Caki2 (cell line): Measurements from ENCODE around the gene KRTCAP2. TPM values are rescaled to one million over a fixed set of nuclear protein-coding genes. Genes with fewer than 3 reads are reported as not detected.
"Not testable (repeated sequence)": the region's sequence is repeated elsewhere in the genome, so short reads cannot be mapped to it uniquely, and the experiment has no call there.

Experiments used
- DNase-seq: peaks from one replicate; pipeline ENCODE4 v3.0.0-alpha.2; 2015; ENCODE audit warnings: low read depth
- in situ Hi-C: cut with HindIII; loops from 2 replicates; pipeline ENCODE4 v1.10.0; 2016; ENCODE audit warnings: low sequenced_read_pairs, low pct_unique_long_range_greater_than_20kb, mixed read lengths
- total RNA-seq: library from RNA; depleted of rRNA; stranded (reverse); fragments of >200 nt; shearing (Covaris generic); gene quantifications from 2 replicates; pipeline ENCODE4 v1.2.3, GENCODE V29; 2014; ENCODE audit warnings: low replicate concordance

KRTCAP2 gene
- total RNA-seq, 1 experiment from 2014 or later: 341 TPM

DNA sequence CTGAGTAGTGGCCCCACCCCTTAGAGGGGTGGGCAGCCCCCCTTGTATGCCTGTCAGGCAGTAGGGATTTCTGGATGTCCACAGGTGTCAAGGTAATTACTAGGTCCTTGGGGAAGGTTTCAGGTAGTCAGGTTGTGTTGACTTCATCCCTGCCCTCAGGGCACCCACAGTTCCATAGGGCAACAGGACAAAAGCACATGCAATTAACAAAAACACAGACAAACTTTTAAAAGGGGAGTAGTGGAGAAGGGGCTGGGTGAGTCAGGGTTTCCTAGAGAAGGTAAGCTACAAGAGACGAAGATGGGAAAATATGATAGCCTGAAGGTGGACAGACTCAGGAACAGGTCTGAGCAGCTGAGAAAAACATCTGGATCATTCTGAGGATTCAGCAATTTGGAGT is 14.1 kb downstream of the KRTCAP2 start:
- DNase-seq: no peak
- in situ Hi-C loops: no loop called here

DNA sequence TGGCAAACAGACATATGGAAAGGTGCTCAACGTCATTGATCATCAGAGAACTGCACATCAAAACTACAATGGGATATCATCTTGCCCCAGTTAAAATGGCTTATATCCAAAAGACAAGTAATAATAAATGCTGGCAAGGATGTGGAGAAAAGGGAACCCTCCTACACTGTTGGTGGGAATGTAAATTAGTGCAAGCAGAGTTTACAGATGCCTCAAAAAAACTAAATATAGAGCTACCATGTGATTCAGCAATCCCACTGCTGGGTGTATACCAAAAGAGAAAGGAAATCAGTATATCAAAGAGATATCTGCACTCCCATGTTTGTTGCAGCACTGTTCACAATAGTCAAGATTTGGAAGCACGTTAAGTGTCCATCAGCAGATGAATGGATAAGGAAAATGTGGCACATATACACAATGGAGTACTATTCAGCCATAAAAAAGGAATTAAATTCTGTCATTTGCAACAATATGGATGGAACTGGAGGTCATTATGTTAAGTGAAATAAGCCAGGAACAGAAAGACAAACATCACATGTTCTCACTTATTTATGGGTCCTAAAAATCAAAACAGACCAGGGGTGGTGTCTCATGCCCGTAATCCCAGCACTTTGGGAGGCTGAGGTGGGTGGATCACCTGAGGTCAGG is 17.0 kb downstream of the KRTCAP2 start:
- in situ Hi-C loops, DNase-seq: not testable (repeated sequence)

GRCh38 chr1:155145491-155145890 is 27.6 kb downstream of the KRTCAP2 start:
- in situ Hi-C loops: no loop called here
- no peak for DNase-seq

DNA sequence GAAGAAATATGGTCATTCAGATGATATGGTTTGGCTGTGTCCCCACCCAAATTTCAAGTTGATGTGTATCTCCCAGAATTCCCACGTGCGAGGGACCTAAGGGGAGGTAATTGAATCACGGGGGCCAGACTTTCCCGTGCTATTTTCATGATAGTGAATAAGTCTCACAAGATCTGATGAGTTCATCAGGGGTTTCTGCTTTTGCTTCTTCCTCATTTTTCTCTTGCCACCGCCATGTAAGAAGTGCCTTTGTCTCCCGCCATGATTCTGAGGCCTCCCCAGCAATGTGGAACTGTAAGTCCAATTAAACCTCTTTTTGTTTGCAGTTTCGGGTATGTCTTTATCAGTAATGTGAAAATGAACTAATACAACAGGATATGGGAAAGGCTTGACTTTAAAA is 31.4 kb downstream of the KRTCAP2 start:
- in situ Hi-C loops: no loop called here
- no peak for DNase-seq

DNA sequence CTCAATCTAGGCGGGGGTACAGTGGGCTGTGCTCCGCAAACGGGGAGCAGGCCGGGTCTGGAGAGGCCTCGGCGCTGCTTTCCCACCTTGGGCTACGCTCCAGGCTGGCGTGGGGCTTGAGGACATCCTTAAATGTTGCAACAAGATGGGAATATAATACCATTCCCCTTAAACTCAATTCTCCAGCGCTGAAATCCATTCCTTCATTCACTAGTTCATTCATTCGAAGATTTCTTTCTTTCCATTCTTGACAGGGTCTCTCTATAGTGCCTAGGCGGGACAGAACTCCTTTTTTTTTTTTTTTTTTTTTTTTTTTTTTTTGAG is 32.5 kb downstream of the KRTCAP2 start:
- in situ Hi-C loops: no loop called here
- DNase-seq: no peak

DNA sequence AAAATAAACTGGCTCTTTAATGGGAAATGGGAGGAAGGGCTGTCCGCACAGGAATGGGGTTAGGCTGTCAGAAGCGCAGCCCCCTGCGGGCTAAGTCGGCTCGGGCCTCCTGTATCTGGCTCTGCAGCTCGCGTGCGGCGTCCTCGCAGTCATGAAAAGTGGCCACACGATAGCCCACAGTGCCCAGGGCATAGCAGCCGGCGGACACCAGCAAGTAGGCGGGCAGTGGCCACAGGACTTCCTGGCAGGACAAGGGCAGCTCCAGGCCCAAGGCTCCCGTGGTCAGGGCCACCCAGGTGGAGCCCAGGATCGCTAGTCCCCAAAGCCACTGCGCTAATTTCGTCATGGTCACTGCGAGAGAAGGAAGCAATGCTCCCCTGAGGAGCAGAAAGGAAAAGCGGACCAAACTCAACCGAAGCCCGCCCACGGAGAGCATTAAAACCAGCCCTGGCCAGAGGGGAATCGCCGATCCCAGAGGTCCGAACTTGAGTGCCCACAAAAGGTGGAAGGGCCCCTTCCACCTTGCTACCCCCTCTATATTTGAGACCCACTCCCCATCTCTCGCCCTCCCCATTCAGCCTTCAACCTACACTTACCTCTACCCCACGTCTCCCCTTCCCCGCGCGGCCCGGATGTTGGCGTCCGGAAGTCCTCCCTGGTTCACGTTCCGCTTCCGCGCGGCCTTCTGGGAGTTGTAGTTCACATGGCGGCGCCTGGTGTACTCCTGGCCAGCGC is 33.0 kb downstream of the KRTCAP2 start, which contains the start of gene DPM3:
DPM3 (minus strand) TSS at position 637 of the 735 bp plus-strand sequence; CDS start at position 346, 291 bp downstream.
- in situ Hi-C loops: no loop called here
- peak; percentile 71 for DNase-seq

DNA sequence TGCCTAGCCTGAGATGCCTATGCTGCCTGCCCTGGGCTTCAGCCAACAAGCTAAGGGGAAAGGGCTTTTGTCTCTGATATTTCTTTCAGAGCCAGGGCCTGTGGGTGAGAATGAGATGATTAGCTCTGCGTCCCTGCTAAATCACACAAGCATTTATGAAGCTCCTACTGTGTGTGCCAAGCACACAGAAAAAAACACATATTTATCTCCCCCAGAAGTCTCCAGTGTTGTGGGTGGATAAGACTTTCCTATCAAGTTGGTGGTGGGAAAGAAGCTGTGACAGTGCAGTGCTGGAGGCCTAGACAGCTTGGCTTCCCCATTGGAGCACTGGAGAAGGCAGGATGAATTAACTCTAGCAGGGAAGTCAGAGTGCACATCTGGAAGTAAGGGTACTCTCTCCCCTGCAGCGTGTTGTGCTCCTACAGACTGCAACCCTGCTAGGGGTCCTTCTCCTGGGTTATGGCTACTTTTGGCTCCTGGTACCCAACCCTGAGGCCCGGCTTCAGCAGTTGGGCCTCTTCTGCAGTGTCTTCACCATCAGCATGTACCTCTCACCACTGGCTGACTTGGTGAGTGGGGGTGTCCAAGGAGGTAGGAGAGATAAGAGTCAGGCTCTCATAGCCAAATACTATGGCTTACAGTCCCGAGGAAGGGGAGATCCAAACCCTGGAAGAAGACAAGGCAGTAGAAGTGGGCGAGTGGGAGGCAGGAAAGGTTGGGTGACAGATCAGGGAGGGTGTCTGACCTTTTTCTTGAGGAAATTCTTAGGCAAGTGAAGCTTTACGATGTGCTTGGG is 35.8 kb downstream of the KRTCAP2 start:
- DNase-seq: no peak
- in situ Hi-C loops: no loop called here

- in situ Hi-C loops: no loop called here
These were observed 36.4 kb downstream of the KRTCAP2 start for GRCh38 chr1:155136748-155137147.

DNA sequence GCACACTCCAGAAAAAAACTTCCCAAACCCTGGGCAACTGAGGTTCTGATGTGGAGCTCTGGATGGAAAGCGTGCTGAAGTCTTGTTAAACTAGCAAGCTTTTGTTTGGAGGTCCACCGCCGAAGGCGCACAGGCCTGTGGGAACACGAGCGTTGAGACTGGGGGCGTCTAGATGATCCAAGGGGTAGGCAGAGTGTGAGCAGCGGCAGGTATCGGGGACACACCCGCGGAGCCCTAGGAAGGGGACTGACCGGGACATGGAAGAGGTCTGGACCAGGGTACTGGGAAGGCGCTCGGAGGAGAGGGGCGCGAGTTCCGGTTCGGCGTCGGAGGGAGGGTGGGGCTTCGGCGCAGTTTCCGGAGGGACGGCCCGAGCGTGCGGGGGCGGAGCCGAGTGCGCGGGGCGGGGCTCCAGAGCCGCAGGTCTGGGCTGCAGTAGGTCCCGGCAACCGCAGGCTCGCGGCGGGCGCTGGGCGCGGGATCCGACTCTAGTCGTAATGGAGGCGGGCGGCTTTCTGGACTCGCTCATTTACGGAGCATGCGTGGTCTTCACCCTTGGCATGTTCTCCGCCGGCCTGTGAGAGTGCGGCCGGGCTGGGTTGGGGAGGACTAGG is 37.6 kb downstream of the KRTCAP2 start, which contains the start of gene SLC50A1:
SLC50A1 (plus strand) TSS at position 438 of the 614 bp plus-strand sequence; CDS start at position 498, 60 bp downstream.
- in situ Hi-C loops: no loop called here
- peak; percentile 92 for DNase-seq

More at GRCh38 chr1:155136748-155137147, 36.4 kb downstream of the KRTCAP2 start:
- DNase-seq: no peak

GRCh38 chr1:155134880-155135414 is 38.2 kb downstream of the KRTCAP2 start:
- in situ Hi-C loops: no loop called here
- DNase-seq: peak; percentile 95

GRCh38 chr1:155134322-155134721 is 38.8 kb downstream of the KRTCAP2 start:
- in situ Hi-C loops: no loop called here
- DNase-seq: no peak

DNA sequence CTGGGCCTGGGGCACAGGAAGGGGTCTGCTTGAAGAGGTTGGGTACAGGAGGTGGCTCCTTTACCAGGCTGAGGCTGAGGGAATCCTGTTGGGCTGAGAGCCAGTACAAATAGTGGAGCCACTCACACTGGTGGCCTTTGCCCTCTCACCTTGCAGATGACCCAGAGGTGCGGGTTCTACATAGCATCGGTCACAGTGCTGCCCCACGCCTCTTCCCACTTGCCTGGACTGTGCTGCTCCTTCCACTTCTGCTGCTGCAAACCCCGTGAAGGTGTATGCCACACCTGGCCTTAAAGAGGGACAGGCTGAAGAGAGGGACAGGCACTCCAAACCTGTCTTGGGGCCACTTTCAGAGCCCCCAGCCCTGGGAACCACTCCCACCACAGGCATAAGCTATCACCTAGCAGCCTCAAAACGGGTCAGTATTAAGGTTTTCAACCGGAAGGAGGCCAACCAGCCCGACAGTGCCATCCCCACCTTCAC is 39.3 kb downstream of the KRTCAP2 start:
- in situ Hi-C loops: no loop called here
- no peak for DNase-seq

DNA sequence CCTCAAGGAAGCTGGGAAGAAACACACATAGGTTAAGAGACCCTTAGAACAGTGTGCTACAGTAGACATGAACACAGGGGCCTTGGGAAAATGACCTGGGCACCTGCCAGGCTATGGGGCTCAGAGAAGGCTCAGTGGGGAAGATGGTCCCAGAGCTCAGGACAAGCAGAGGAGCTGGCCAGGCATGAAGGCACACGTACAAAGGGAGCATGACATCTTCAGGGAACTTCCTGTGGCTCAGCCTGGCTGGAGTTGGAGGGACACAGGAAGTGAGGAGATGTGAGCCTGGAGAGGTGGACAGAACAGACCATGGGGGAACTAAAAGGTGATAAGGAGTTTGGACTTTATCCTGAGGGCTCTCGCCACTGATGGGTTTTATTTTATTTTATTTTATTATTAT is 41.2 kb downstream of the KRTCAP2 start:
- in situ Hi-C loops: no loop called here
- no peak for DNase-seq

GRCh38 chr1:155131285-155131684 is 41.8 kb downstream of the KRTCAP2 start:
- in situ Hi-C loops: no loop called here
- no peak for DNase-seq

GRCh38 chr1:155130272-155131006 is 42.7 kb downstream of the KRTCAP2 start:
- in situ Hi-C loops: no loop called here
- no peak for DNase-seq

- peak; percentile 19 for DNase-seq
- in situ Hi-C loops: no loop called here
These were observed 44.2 kb downstream of the KRTCAP2 start for GRCh38 chr1:155128755-155129473.
